KMS-11 (cell line): Measurements from ENCODE around the gene CACNA2D3.

Experiments
- H2AFZ ChIP-seq: fragments of 200-600 bp; sonication (generic); 2 replicates; pipeline ENCODE4 v1.6.1; 2016; ENCODE audit warnings: antibody characterized with exemption, mixed run types, low read depth
- H3K27ac ChIP-seq: fragments of 200-600 bp; sonication (generic); 2 replicates; pipeline ENCODE4 v1.6.1; 2016; ENCODE audit warnings: mild to moderate bottlenecking, mixed run types
- H3K27me3 ChIP-seq: fragments of 200-600 bp; sonication (generic); 2 replicates; pipeline ENCODE4 v1.6.1; 2017; ENCODE audit warnings: mild to moderate bottlenecking, low read depth, mixed run types, moderate library complexity; ENCODE audit not compliant: insufficient read depth
- H3K36me3 ChIP-seq: fragments of 200-600 bp; sonication (generic); 2 replicates; pipeline ENCODE4 v1.6.1; 2017; ENCODE audit warnings: mild to moderate bottlenecking, mixed run types; ENCODE audit not compliant: insufficient read depth
- H3K4me1 ChIP-seq: fragments of 200-600 bp; sonication (generic); 2 replicates; pipeline ENCODE4 v1.6.1; 2016; ENCODE audit warnings: mild to moderate bottlenecking, low read depth, mixed run types; ENCODE audit not compliant: poor library complexity, severe bottlenecking
- H3K4me2 ChIP-seq: fragments of 200-600 bp; sonication (generic); 2 replicates; pipeline ENCODE4 v1.7.0; 2016; ENCODE audit warnings: mild to moderate bottlenecking, mixed run types
- H3K4me3 ChIP-seq: fragments of 200-600 bp; sonication (generic); IDR thresholded peaks from 2 replicates; pipeline ENCODE4 v1.6.1; 2017; ENCODE audit warnings: low read depth, low read length, mixed read lengths; ENCODE audit not compliant: insufficient read depth
- H3K79me2 ChIP-seq: fragments of 200-600 bp; sonication (generic); 2 replicates; pipeline ENCODE4 v1.6.1; 2016; ENCODE audit warnings: low read depth, mixed run types; ENCODE audit not compliant: insufficient read depth
- H3K9ac ChIP-seq: fragments of 200-600 bp; sonication (generic); 2 replicates; pipeline ENCODE4 v1.6.1; 2016; ENCODE audit warnings: mild to moderate bottlenecking, mixed run types
- H4K20me1 ChIP-seq: fragments of 200-600 bp; sonication (generic); 2 replicates; pipeline ENCODE4 v1.6.1; 2016; ENCODE audit warnings: mild to moderate bottlenecking, mixed run types; ENCODE audit not compliant: insufficient read depth
- CTCF ChIP-seq: fragments of 200-600 bp; sonication (generic); conservative IDR thresholded peaks from 2 replicates; pipeline ENCODE4 v1.6.1; 2017; ENCODE audit warnings: low read depth, mild to moderate bottlenecking, antibody characterized with exemption, low read length, moderate library complexity, mixed read lengths

CACNA2D3 gene

GRCh38 chr3:54235998-54236397 is 113.6 kb downstream of the CACNA2D3 start:
- no peak overlapping the region for H3K4me3 ChIP-seq

GRCh38 chr3:54237109-54237508 is 114.8 kb downstream of the CACNA2D3 start:
- TF ChIP-seq CTCF: no peak
- H3K4me2 ChIP-seq: no peak overlapping the region
- no peak overlapping the region for H3K9ac ChIP-seq

More at GRCh38 chr3:54235998-54236397, 113.6 kb downstream of the CACNA2D3 start:
- H3K27me3 ChIP-seq: no peaks in the 10 kb centered on the region
- H3K4me1 ChIP-seq: no peaks in the 10 kb centered on the region
- no peak overlapping the region for H3K4me2 ChIP-seq
- H4K20me1 ChIP-seq: no peaks in the 10 kb centered on the region
- H2AFZ ChIP-seq: no peak overlapping the region
- no peak overlapping the region for H3K9ac ChIP-seq
- no peak for TF ChIP-seq CTCF
- H3K36me3 ChIP-seq: no peaks in the 10 kb centered on the region
- H3K79me2 ChIP-seq: no peaks in the 10 kb centered on the region
- no peak overlapping the region for H3K27ac ChIP-seq

GRCh38 chr3:54237788-54238502 is 115.6 kb downstream of the CACNA2D3 start:
- no peaks in the 10 kb centered on the region for H3K4me1 ChIP-seq
- no peak for TF ChIP-seq CTCF
- H3K27me3 ChIP-seq: no peaks in the 10 kb centered on the region
- H3K4me2 ChIP-seq: no peak overlapping the region
- no peak overlapping the region for H2AFZ ChIP-seq
- H3K9ac ChIP-seq: no peak overlapping the region
- H3K36me3 ChIP-seq: no peaks in the 10 kb centered on the region
- H3K4me3 ChIP-seq: no peak overlapping the region
- H3K27ac ChIP-seq: no peak overlapping the region
- H4K20me1 ChIP-seq: no peaks in the 10 kb centered on the region
- no peaks in the 10 kb centered on the region for H3K79me2 ChIP-seq

More at GRCh38 chr3:54237109-54237508, 114.8 kb downstream of the CACNA2D3 start:
- no peaks in the 10 kb centered on the region for H3K36me3 ChIP-seq
- H4K20me1 ChIP-seq: no peaks in the 10 kb centered on the region
- no peaks in the 10 kb centered on the region for H3K27me3 ChIP-seq
- H2AFZ ChIP-seq: no peak overlapping the region
- H3K27ac ChIP-seq: no peak overlapping the region
- no peaks in the 10 kb centered on the region for H3K4me1 ChIP-seq
- H3K4me3 ChIP-seq: no peak overlapping the region
- no peaks in the 10 kb centered on the region for H3K79me2 ChIP-seq

GRCh38 chr3:54240309-54240708 is 118.0 kb downstream of the CACNA2D3 start:
- H3K9ac ChIP-seq: no peak overlapping the region
- no peaks in the 10 kb centered on the region for H3K79me2 ChIP-seq
- H3K36me3 ChIP-seq: no peaks in the 10 kb centered on the region
- no peak for TF ChIP-seq CTCF
- no peak overlapping the region for H3K27ac ChIP-seq
- H3K27me3 ChIP-seq: no peaks in the 10 kb centered on the region
- no peak overlapping the region for H3K4me3 ChIP-seq
- H3K4me1 ChIP-seq: no peaks in the 10 kb centered on the region
- no peak overlapping the region for H3K4me2 ChIP-seq
- no peak overlapping the region for H2AFZ ChIP-seq
- no peaks in the 10 kb centered on the region for H4K20me1 ChIP-seq
